Fibroblast of skin of right biceps (primary cell): ENCODE results near the gene HOPX.
A peak's percentile ranks its signal among the peaks of the same experiment; 100 is the strongest.
"Not testable (repeated sequence)": the region's sequence is repeated elsewhere in the genome, so short reads cannot be mapped to it uniquely, and the experiment has no call there.

Source experiments
- DNase-seq: peaks from one replicate; pipeline ENCODE4 v3.0.0-alpha.2; 2013

The HOPX gene

DNA sequence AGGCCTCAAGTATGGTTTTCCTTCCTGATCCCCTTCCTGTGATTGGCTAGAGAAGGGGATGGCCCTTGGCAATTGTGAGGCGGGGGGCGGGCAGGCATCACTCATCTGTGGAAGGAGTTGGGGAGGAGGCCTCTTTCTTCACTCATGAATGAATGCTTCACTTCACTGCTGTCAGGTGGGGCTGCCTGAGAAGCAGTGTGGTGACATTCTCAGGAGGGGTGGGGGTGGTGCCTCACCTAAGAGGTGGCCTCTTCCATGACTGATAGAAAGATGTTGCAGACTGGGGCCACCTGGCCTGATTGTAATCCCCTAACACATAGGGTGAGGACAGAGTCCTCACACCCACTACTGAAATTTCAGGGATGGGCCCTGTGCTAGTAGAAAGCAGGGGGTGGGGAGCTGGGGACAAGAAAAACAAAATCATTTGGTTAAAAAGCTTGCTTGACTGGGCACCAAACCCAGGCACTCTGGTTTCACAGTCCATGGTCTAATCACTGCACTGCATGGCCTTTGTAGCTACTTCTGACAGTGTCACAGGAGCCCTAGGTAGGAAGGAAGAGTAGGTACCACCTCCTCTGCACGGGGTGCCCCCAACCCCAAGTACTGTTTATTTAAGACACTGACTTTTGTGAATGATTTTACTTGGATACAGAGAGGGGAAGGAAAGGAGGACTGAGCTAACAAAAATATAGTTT lies 5.6 kb upstream of the HOPX start:
- no peak for DNase-seq

- peak; percentile 61 for DNase-seq
Observed at GRCh38 chr4:56684320-56685050, 3.4 kb upstream of the HOPX start.

- DNase-seq = no peak
Observed at GRCh38 chr4:56683455-56683854, 2.4 kb upstream of the HOPX start.

DNA sequence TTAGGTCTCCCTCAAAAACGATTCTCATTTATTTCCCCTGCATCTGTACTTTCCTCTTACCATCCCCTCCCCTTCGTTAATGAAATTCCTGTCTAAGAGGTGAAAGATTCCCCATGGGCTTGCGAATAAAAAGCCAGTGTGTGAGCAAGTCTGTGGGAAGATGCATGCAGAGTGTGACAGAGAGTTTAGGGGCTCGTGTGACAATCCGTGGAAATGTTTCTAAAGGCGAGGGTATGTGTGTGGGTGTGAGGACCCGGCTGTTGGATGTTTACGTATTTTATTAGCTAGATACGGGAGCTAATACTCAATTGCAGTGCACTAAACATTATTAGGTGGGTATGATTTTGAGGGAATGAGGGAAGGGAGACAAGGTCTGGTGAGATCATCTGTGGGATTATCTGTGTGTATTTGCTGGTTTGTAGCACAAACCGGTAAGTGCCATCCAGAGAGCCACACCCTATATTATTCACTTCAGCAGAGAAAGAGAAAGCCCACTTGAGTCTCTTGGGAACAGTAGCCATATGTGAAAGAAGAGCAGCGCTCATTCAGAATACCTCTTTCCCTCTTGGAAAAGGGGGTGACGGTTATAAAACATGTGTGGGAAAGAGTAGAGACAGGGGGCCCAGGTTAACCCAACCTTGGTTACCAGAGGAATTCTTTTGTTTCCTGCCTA lies 893 bp upstream of the HOPX start:
- no peak for DNase-seq

DNA sequence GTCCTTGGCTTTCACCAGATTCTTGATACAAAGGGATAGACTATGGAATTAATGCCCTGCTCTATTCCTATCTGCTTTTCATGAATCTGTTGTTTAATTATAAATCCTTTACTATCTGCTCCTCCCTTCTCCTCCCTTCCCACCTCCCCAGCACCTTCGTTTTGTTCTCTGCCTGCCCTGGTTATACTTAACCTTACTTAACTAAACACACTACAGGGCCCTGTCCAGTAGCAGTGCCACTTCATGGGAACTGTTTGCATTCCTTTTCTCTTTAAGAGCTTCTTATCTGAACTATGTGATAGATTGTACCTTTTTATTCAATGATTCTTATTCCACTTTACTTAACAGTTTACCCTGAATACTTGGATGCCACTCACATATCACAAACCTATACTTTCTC lies 830 bp downstream of the HOPX start:
- no peak for DNase-seq

GRCh38 chr4:56677711-56678110 lies 3.4 kb downstream of the HOPX start:
- no peak for DNase-seq

GRCh38 chr4:56674984-56675383 lies 6.1 kb downstream of the HOPX start:
- no peak for DNase-seq

GRCh38 chr4:56671860-56672259 lies 9.2 kb downstream of the HOPX start:
- DNase-seq = no peak

- DNase-seq = no peak
Observed at GRCh38 chr4:56671373-56671772, 9.7 kb downstream of the HOPX start.

DNA sequence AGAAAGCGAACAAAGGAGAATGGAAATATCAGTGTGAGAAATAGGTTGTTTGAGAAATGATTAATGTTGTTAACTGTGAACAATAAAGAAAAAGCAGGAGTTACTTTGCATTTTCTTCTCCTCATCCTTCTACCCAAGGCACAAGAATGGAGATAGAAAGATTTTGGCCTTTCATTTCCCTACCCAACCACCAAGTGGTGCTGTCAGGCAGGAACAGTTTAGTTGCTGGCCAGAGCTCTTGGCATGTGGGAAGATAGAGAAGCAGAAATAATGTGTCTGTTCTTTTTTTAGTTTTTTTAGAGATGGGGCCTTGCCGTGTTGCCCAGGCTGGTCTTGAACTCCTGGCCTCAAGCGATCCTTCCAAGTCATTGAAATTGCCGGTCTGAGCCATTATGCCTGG lies 12.8 kb downstream of the HOPX start:
- no peak for DNase-seq

DNA sequence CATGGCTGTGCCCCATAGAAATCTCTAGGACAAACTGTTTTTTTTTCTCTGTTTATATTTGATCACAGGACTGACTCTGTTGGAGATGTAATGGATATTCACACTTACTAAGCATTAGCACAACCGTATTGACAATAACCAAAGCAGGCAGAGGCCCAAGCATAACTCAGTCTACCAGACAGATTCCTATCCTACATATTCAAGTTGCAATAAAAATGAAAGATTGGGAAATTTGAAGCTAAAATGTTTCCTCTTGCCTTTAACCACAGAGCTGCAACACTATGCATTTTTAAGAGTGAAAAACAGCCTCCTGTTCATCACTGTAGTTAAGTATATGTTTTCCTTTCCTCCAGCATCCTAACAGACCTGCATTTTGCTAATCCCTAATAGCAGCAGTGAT lies 13.7 kb downstream of the HOPX start:
- DNase-seq = not testable (repeated sequence)

DNA sequence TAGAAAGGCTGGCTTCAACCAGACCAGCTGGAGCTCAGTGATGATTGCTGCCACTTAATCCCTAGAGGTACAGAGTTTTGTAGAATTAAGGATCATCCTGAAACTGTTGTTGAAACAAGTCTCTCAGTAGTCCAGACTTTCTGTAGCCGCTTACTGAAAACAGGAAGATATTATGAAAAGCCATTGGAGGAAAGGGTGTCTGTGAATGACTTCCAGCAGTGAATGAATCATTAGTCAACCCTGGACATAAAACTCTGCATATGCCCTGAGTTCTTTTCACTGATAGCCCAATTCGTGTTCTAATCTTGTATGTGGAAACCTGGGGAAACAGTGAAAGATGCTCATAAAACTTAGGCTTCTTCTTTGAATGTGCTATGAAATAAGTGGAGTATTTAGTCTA lies 14.8 kb downstream of the HOPX start:
- DNase-seq = no peak

GRCh38 chr4:56665781-56666180 lies 15.3 kb downstream of the HOPX start:
- DNase-seq = no peak

DNA sequence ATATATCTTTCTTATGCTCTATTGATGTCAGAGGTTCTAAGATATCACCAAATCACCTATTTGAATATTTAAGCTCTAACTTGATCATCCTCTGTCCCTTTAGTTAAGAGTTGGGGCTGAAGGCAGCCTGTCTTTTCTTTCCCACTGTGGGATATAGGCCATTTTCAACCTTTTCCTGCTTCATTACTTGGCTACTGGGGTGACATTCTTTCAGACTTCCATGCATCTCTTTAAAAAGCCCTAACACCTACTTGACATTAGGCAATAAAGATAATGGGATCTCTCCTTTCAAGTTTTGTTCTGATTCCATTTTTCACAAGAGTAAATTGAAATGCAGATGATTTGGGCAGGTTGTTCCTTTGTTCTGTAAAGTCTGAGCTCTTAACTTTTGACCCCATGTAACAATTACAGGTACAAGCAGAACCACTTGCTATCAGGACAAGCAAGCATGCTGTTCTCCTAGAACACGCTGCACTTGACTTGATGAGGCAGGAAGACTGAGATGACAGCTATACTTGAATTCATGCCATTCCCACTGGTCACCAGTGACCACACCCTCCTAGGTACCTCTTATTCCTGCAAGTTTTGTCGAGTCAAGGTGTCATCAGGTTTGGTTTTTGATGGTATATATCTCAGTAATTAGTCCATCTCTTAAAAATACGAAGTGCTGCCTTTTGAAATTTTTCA lies 18.2 kb downstream of the HOPX start:
- no peak for DNase-seq

DNA sequence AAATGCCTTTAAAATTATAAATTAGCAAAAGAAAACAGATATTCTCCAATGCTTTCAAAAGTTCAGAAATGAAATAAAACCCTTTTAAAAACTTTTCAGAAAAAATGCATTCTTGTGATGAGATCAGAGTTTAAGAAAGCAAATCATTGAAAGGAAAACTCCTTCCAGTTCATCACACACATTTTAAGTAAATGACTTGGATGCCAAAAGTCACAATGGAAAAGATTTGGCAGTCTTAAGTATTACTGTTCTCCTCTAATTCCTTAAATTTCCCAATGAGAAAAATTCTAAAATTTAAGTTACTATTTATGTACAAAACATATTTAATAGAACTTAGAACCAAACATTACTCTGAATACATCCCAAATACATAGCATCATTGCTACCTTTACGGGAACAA lies 21.1 kb downstream of the HOPX start:
- no peak for DNase-seq

DNA sequence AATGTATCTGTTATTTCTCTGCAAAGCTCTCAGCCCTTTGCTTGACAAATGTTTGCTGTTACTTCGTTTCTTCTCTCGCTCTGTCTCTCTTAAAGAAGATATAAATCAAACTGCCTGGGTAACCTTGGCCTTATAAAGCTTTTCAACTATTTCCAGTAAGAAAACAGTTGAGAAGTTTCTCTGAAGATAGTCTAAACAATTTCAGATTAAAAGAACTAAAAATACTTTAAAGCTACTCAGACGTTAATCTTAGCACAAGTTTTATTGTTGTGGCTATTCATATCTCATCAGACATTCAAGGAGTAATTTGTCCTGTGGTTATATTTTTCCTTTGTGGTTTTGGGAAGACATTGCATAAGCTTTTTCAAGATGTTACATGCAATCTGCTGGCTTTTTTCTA lies 22.6 kb downstream of the HOPX start:
- DNase-seq = peak; percentile 56

- DNase-seq = no peak
Observed at GRCh38 chr4:56657818-56658217, 23.3 kb downstream of the HOPX start.

GRCh38 chr4:56657128-56657527 lies 24.0 kb downstream of the HOPX start:
- DNase-seq = no peak

- DNase-seq = no peak
Observed at GRCh38 chr4:56656346-56656643, 24.8 kb downstream of the HOPX start.

DNA sequence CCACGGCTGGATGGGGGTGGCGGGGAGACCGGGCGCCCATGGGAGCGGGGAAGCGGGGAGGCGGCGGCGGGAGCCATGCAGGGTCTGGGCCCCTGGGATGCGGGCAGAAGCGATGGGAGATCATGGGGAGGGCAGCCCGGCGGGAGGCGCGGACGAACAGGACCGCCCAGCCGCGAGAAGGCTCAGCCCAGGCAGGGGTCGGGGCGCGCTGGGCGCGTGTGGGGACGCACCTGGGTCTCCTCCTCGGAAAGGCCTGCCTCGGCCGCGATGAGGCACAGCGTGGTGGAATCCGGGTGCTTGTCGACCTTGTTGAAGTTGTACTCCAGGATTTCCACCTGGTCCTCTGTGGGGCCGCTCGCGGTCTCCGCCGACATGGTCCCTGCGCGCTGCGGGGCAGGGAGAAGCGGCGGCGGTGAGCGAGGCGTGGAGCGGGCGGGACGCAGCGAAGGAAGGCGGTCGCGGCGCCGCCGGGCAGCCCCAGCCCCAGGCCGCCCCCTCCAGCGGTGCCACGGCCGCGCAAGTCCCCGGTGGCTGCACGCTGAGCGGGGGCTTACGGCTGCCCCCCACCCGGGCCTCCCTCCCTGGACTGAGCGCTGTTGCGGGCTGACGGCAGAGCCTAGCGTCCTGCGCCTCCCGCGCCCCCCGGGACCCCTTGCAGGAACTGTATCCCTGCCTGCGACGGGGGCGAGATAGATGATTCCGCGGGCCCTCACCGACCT lies 25.3 kb downstream of the HOPX start:
- DNase-seq = no peak

- DNase-seq = peak; percentile 52
Observed at GRCh38 chr4:56655209-56655626, 25.9 kb downstream of the HOPX start.

DNA sequence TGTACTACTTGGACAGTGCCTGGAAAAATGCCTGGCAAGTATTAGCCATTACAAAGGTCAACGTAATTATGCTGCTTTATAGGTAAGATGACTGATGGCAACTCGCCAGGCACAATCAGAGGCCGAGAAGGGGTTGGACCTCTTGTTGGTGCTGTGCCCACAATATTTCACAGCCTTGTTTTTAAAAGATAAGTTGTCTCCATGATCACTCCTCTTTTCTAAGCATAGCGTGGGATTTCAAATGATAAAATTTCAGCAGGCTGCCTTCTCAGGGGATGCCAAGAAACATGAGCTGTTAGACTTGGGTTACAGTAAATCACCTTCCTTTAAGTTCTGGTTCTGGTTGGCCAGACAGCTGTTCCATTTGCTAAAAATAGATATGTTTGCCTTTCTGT lies 26.9 kb downstream of the HOPX start:
- no peak for DNase-seq
